Neuronal stem cell (in vitro differentiated cells): ENCODE measurements around the gene MYLIP.
A peak's percentile ranks its signal among the peaks of the same experiment; 100 is the strongest.

Experiments
- DNase-seq: peaks from one replicate; pipeline ENCODE4 v3.0.0-alpha.2; 2013; ENCODE audit warnings: low spot score
- H2AFZ ChIP-seq: one replicate; pipeline ENCODE4 v1.6.1; 2013; ENCODE audit warnings: mild to moderate bottlenecking, low read length, inconsistent platforms
- H2AK5ac ChIP-seq: 2 replicates; pipeline ENCODE4 v1.6.1; 2013; ENCODE audit warnings: low read depth, mild to moderate bottlenecking, inconsistent platforms, low read length, moderate library complexity, mixed read lengths
- H2BK120ac ChIP-seq: 2 replicates; pipeline ENCODE4 v1.6.1; 2013; ENCODE audit warnings: low read depth, mild to moderate bottlenecking, inconsistent platforms, low read length, moderate library complexity, mixed read lengths
- H2BK12ac ChIP-seq: one replicate; pipeline ENCODE4 v1.6.1; 2013; ENCODE audit warnings: low read length, inconsistent platforms
- H2BK15ac ChIP-seq: 2 replicates; pipeline ENCODE4 v1.6.1; 2013; ENCODE audit warnings: mild to moderate bottlenecking, low read length, inconsistent platforms, mixed read lengths
- H2BK5ac ChIP-seq: one replicate; pipeline ENCODE4 v1.6.1; 2013; ENCODE audit warnings: inconsistent platforms, mild to moderate bottlenecking, low read length, moderate library complexity
- H3K14ac ChIP-seq: one replicate; pipeline ENCODE4 v1.6.1; 2013; ENCODE audit warnings: low read length, inconsistent platforms
- H3K18ac ChIP-seq: 2 replicates; pipeline ENCODE4 v1.6.1; 2013; ENCODE audit warnings: low read length, inconsistent platforms
- H3K23ac ChIP-seq: 2 replicates; pipeline ENCODE4 v1.6.1; 2013; ENCODE audit warnings: low read depth, mild to moderate bottlenecking, mixed read lengths, low read length, inconsistent platforms; ENCODE audit not compliant: poor library complexity
- H3K27ac ChIP-seq: replicated peaks from 3 replicates; pipeline ENCODE4 v1.5.1; 2013; ENCODE audit warnings: low read length, inconsistent platforms
- H3K27me3 ChIP-seq, 3 experiments: 2 replicates each; pipeline ENCODE4 v1.6.1; 2013; ENCODE audit warnings: low read length in 3 of 3, mild to moderate bottlenecking in 2 of 3, inconsistent platforms in 1 of 3, low read depth in 1 of 3, mixed read lengths in 1 of 3, moderate library complexity in 1 of 3; ENCODE audit not compliant: control insufficient read depth in 3 of 3, insufficient read depth in 3 of 3
- H3K36me3 ChIP-seq, 2 donors: replicated peaks in 1 of 2; 2 replicates each; pipeline ENCODE4 v1.6.1; 2013; ENCODE audit warnings: low read length in 2 of 2; ENCODE audit not compliant: control insufficient read depth in 2 of 2, insufficient read depth in 2 of 2
- H3K4ac ChIP-seq: 2 replicates; pipeline ENCODE4 v1.6.1; 2013; ENCODE audit warnings: inconsistent platforms, mild to moderate bottlenecking, low read length, moderate library complexity
- H3K4me1 ChIP-seq, 2 donors: 1 replicate in 1 of 2; 2 replicates in 1 of 2; pipeline ENCODE4 v1.6.1; 2013; ENCODE audit warnings: low read length in 2 of 2, low read depth in 1 of 2; ENCODE audit not compliant: control insufficient read depth in 2 of 2, insufficient read depth in 1 of 2
- H3K4me2 ChIP-seq: one replicate; pipeline ENCODE4 v1.6.1; 2013; ENCODE audit warnings: mild to moderate bottlenecking, low read length, inconsistent platforms; ENCODE audit not compliant: insufficient read depth, poor library complexity, severe bottlenecking
- H3K4me3 ChIP-seq, 2 donors: 2 replicates each; pipeline ENCODE4 v1.5.1; 2013; ENCODE audit warnings: low read length in 2 of 2, mild to moderate bottlenecking in 2 of 2, inconsistent platforms in 1 of 2, moderate library complexity in 1 of 2
- H3K79me1 ChIP-seq: one replicate; pipeline ENCODE4 v1.6.1; 2013; ENCODE audit warnings: low read depth, mild to moderate bottlenecking, inconsistent platforms, low read length, moderate library complexity
- H3K9ac ChIP-seq: one replicate; pipeline ENCODE4 v1.6.1; 2013; ENCODE audit warnings: mild to moderate bottlenecking, low read depth, low read length, inconsistent platforms; ENCODE audit not compliant: poor library complexity
- H3K9me3 ChIP-seq, 2 donors: replicated peaks in 1 of 2; 2 replicates each; pipeline versions ENCODE3 to v1.6.1; 2013; ENCODE audit warnings: low read length in 2 of 2, mild to moderate bottlenecking in 2 of 2, inconsistent platforms in 1 of 2, low read depth in 1 of 2, mixed read lengths in 1 of 2, moderate library complexity in 1 of 2; ENCODE audit not compliant: control insufficient read depth in 2 of 2, insufficient read depth in 1 of 2
- H4K8ac ChIP-seq: one replicate; pipeline ENCODE4 v1.6.1; 2013; ENCODE audit warnings: low read depth, mild to moderate bottlenecking, inconsistent platforms, low read length, moderate library complexity
- H4K91ac ChIP-seq: one replicate; pipeline ENCODE4 v1.6.1; 2013; ENCODE audit warnings: low read length, low read depth, mild to moderate bottlenecking, inconsistent platforms; ENCODE audit not compliant: poor library complexity
- WGBS, 2 donors: extraction: QIAGEN DNeasy Blood & Tissue Kit; methylation state at CpG; one replicate each; pipeline ENCODE4 v1.1.7; 2013; ENCODE audit warnings: missing lambda C conversion rate in 2 of 2, mixed read lengths in 1 of 2; ENCODE audit not compliant: insufficient read length in 2 of 2, insufficient replicate concordance in 1 of 2; ENCODE audit errors: extremely low coverage in 2 of 2; 5-methylcytosine and 5-hydroxymethylcytosine counted together

MYLIP gene

DNA sequence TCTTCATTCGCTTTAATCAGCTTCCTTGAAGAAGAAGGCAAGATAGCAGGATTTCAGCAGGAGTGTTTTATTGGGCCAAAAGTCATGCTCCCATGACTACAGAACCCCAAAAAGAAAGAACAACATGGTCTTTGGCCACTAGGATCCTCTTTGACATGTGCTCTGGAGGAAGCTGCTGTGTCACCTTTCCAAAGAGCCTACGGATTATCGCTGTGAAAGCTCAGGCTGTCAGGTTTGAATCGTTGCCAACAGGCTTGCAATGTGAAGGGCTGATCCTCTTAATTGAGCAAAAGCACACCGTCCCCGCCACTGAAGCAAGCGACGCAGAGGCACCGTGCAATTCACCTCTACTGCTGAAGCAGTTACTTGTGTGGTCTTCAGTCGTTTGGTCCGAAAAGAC, 29.0 kb downstream of the MYLIP start:
- H3K23ac ChIP-seq: no peak overlapping the region
- H3K18ac ChIP-seq: no peak overlapping the region
- H3K4me1 ChIP-seq: peaks cover 0 to 3% of the 10 kb centered on the region in 2 donors
- H3K14ac ChIP-seq: no peak overlapping the region
- no peaks in the 10 kb centered on the region for H3K36me3 ChIP-seq
- no peak overlapping the region for H3K4ac ChIP-seq
- no peaks in the 10 kb centered on the region for H3K9me3 ChIP-seq
- H2AFZ ChIP-seq: no peak overlapping the region
- H3K4me2 ChIP-seq: no peak overlapping the region
- H3K27ac ChIP-seq: no peak overlapping the region
- no peak overlapping the region for H2BK12ac ChIP-seq
- H2BK5ac ChIP-seq: no peak overlapping the region
- H3K9ac ChIP-seq: no peak overlapping the region
- H3K4me3 ChIP-seq: no peak overlapping the region
- H4K8ac ChIP-seq: no peak overlapping the region
- no peak overlapping the region for H2AK5ac ChIP-seq
- H2BK15ac ChIP-seq: no peak overlapping the region
- no peak overlapping the region for H2BK120ac ChIP-seq
- WGBS, 2 donors: no CpG with 5 or more reads among the region's 11 CpGs
- peak; percentile 20 for DNase-seq
- H4K91ac ChIP-seq: no peak overlapping the region
- no peaks in the 10 kb centered on the region for H3K79me1 ChIP-seq
- no peaks in the 10 kb centered on the region for H3K27me3 ChIP-seq

DNA sequence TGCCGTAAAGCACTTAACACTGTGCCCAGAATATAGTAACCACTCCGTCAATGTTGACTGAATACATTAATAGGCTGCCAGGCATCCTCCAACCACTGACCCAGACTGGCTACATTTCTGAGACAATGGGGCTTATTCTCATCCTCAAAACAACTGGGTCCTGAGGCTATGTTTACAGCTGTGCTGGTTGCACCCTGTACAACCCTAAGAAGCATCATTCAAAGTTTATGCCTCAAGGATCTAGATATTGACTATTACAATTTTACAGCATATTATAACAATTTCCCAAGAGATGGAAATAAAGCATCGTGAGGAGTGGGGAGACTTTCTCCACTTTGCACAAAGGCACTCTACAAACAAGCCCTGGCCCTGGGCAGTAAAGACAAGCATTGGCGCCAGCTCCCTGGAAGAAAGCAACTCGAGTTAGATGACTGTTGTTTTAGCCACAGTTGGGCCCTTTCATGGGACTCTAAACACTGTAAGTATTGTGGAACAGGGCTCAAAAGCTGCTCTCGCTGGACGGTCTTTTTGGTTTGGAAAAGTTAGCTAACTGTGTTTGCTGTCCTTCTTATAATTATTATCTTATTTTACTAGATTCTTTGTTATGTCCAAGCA, 30.2 kb downstream of the MYLIP start:
- Histone ChIP-seq H3K79me1 (no peaks in the 10 kb centered on the region), H2BK15ac (no peak overlapping the region), H4K91ac (no peak overlapping the region), H3K23ac (no peak overlapping the region), H3K4me3 (no peak overlapping the region), H3K4ac (no peak overlapping the region), H2AK5ac (no peak overlapping the region), H3K9ac (no peak overlapping the region), H3K27ac (no peak overlapping the region), H2BK12ac (no peak overlapping the region), H2BK5ac (no peak overlapping the region), H2BK120ac (no peak overlapping the region), H3K9me3 (no peaks in the 10 kb centered on the region), H2AFZ (no peak overlapping the region), H3K4me2 (no peak overlapping the region), H3K4me1 (peaks cover 0 to 3% of the 10 kb centered on the region in 2 donors), H3K18ac (no peak overlapping the region), H3K27me3 (no peaks in the 10 kb centered on the region), H4K8ac (no peak overlapping the region), H3K14ac (no peak overlapping the region), H3K36me3 (no peaks in the 10 kb centered on the region)
- no CpG with 5 or more reads among the region's 7 CpGs for WGBS, 2 donors
- DNase-seq: no peak

DNA sequence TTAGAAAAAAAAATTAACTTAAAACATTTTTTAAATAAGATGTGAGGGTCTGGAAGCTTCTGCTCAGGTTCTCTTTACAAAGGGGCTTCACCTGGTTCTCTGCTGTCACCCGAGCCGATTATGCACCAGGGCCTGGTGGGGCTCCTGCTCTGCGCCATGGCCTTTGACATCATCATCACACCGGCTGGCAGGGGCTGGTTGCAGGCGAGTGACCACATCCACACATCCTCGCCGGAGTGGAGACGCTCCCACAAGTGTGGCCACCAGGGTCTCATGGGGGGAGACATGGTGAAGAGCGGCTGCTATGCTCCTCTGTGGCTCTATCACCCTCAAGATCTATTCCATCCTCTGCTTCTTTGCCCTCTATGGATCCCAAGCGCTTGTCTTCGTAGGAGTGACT, 31.9 kb downstream of the MYLIP start:
- WGBS, 2 donors: no CpG with 5 or more reads among the region's 11 CpGs
- no peak overlapping the region for H3K23ac ChIP-seq
- H3K4me3 ChIP-seq: no peak overlapping the region
- no peak overlapping the region for H3K4ac ChIP-seq
- H4K8ac ChIP-seq: no peak overlapping the region
- H2AK5ac ChIP-seq: peak overlapping the region; percentile 73
- H3K4me1 ChIP-seq: peaks cover 0 to 3% of the 10 kb centered on the region in 2 donors
- no peak overlapping the region for H3K4me2 ChIP-seq
- peaks cover 0 to 3% (median 0%) of the 10 kb centered on the region in 3 experiments for H3K27me3 ChIP-seq
- H2BK15ac ChIP-seq: no peak overlapping the region
- H3K14ac ChIP-seq: peak overlapping the region; percentile 76
- no peaks in the 10 kb centered on the region for H3K36me3 ChIP-seq
- no peak overlapping the region for H2BK5ac ChIP-seq
- peak overlapping the region; percentile 50 for H3K18ac ChIP-seq
- no peak overlapping the region for H3K9ac ChIP-seq
- peak overlapping the region; percentile 40 for H2BK120ac ChIP-seq
- no peaks in the 10 kb centered on the region for H3K9me3 ChIP-seq
- H3K79me1 ChIP-seq: no peaks in the 10 kb centered on the region
- no peak overlapping the region for H2AFZ ChIP-seq
- H2BK12ac ChIP-seq: no peak overlapping the region
- H3K27ac ChIP-seq: no peak overlapping the region
- no peak for DNase-seq
- no peak overlapping the region for H4K91ac ChIP-seq

DNA sequence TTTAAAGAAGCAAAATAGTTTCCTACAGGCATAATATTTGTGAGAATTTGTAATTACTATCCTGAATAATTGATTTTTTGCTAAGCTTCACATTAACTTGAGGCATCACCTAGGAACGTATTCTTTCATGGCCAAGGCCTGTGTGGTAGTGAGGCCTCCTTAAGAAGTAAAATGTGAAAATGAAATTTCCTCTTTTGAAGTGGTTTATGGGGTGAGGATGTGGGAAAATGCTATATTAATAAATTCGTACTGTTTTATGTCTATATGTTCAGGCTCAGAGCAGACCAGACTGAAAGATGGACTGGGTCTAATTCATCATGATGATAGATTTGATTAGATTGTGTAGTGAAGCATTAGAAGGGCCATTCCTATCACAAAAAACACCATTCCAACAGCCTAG, 33.1 kb downstream of the MYLIP start:
- Histone ChIP-seq H3K14ac (no peak overlapping the region), H4K91ac (no peak overlapping the region), H2BK12ac (no peak overlapping the region), H3K36me3 (no peaks in the 10 kb centered on the region), H3K79me1 (no peaks in the 10 kb centered on the region), H2AK5ac (no peak overlapping the region), H3K27me3 (peaks cover 0 to 11% (median 0%) of the 10 kb centered on the region in 3 experiments), H3K9me3 (no peaks in the 10 kb centered on the region), H2BK120ac (no peak overlapping the region), H2AFZ (no peak overlapping the region), H3K4me2 (no peak overlapping the region), H3K9ac (no peak overlapping the region), H2BK15ac (no peak overlapping the region), H3K27ac (no peak overlapping the region), H3K18ac (no peak overlapping the region), H3K4me1 (peaks cover 0 to 3% of the 10 kb centered on the region in 2 donors), H3K4ac (no peak overlapping the region), H4K8ac (no peak overlapping the region), H3K23ac (no peak overlapping the region), H2BK5ac (no peak overlapping the region), H3K4me3 (no peak overlapping the region)
- WGBS, 2 donors: no CpG with 5 or more reads among the region's 2 CpGs
- no peak for DNase-seq
